K562 (cell line): Measurements from ENCODE around the gene SULT1C4. TPM values are rescaled to one million over a fixed set of nuclear protein-coding genes. Genes with fewer than 3 reads are reported as not detected.
A peak's percentile ranks its signal among the peaks of the same experiment; 100 is the strongest.

Source experiments
- BRD9 ChIP-seq: fragments of 450-650 bp; IDR thresholded peaks from 2 replicates; pipeline ENCODE4 v1.6.1; 2018; ENCODE audit warnings: low read depth; ENCODE audit not compliant: partially characterized antibody
- CBFA2T2 ChIP-seq: fragments of 450-650 bp; conservative IDR thresholded peaks from 2 replicates; pipeline ENCODE4 v1.6.1; 2017; ENCODE audit warnings: mild to moderate bottlenecking
- CBFA2T3 ChIP-seq: fragments of 450-650 bp; IDR thresholded peaks from 2 replicates; pipeline ENCODE4 v1.6.1; 2017
- CEBPB ChIP-seq: fragments of 450-650 bp; IDR thresholded peaks from 2 replicates; pipeline ENCODE4 v1.6.1; 2016; ENCODE audit warnings: missing genetic modification characterization, missing compliant biosample characterization
- HLTF ChIP-seq: fragments of 450-650 bp; IDR thresholded peaks from 2 replicates; pipeline ENCODE4 v1.6.1; 2016
- MAFG ChIP-seq: fragments of 450-650 bp; conservative IDR thresholded peaks from 2 replicates; pipeline ENCODE4 v1.6.1; 2016; ENCODE audit warnings: missing genetic modification characterization, missing compliant biosample characterization
- MEF2A ChIP-seq: IDR thresholded peaks from 2 replicates; pipeline ENCODE4 v1.6.1; 2011; ENCODE audit warnings: low read depth, mild to moderate bottlenecking, low read length, moderate library complexity; ENCODE audit not compliant: control insufficient read depth
- RFX1 ChIP-seq: fragments of 450-650 bp; IDR thresholded peaks from 2 replicates; pipeline ENCODE4 v1.6.1; 2016; ENCODE audit warnings: mild to moderate bottlenecking, moderate library complexity
- SIN3A ChIP-seq, 2 experiments: fragments of 150-350 bp in 1 of 2; IDR thresholded peaks; 2 replicates each; pipeline ENCODE4 v1.6.1; 2011 to 2016; ENCODE audit warnings: borderline replicate concordance in 2 of 2, low read depth in 2 of 2, low read length in 2 of 2, mild to moderate bottlenecking in 2 of 2, moderate library complexity in 2 of 2; ENCODE audit not compliant: control insufficient read depth in 1 of 2
- ZNF316 ChIP-seq: fragments of 450-650 bp; IDR thresholded peaks from 2 replicates; pipeline ENCODE4 v1.6.1; 2016
- ZNF41 ChIP-seq: fragments of 250-450 bp; sonication (Bioruptor Pico); conservative IDR thresholded peaks from 2 replicates; pipeline ENCODE4 v1.4.0; 2020; ENCODE audit warnings: mild to moderate bottlenecking
- polyA plus RNA-seq, 8 experiments: library from polyadenylated mRNA; depleted of rRNA in 4 of 8; stranded (reverse) in 5 of 8; unstranded in 3 of 8; fragments of >200 nt; fragmentation: Nextera tagmentation in 2 of 8; fragmentation: Illumina TruSeq in 1 of 8; extraction: Ambion mirVana in 2 of 8; extraction: Trizol in 1 of 8; gene quantifications; 2 replicates each; pipeline versions ENCODE4 v1.2.1 to v1.2.3, GENCODE V29; 2011 to 2014; ENCODE audit warnings: inconsistent platforms in 1 of 8, missing spikeins in 1 of 8
- total RNA-seq, 7 experiments: library from RNA; depleted of rRNA in 6 of 7; stranded (reverse); fragments of >200 nt in 6 of 7; fragmentation: Illumina TruSeq in 2 of 7; extraction: Trizol in 2 of 7; gene quantifications; 2 replicates each; pipeline versions ENCODE4 v1.2.1 to v1.2.3, GENCODE V29; 2011 to 2021; ENCODE audit warnings: low replicate concordance in 1 of 7
- TF ChIP-seq, protein P1 (sequence below): fragments of 450-650 bp; IDR thresholded peaks from 2 replicates; pipeline ENCODE4 v1.6.1; 2018; ENCODE audit not compliant: partially characterized antibody
- TF ChIP-seq, protein P2 (sequence below): fragments of 450-650 bp; formaldehyde crosslinking; IDR thresholded peaks from 2 replicates; pipeline ENCODE4 v1.4.0; 2020; ENCODE audit warnings: mild to moderate bottlenecking, moderate library complexity
- TF ChIP-seq, protein P3 (sequence below): fragments of 450-650 bp; IDR thresholded peaks from 2 replicates; pipeline ENCODE4 v1.6.1; 2016; ENCODE audit warnings: mild to moderate bottlenecking
- TF ChIP-seq, protein P4 (sequence below): fragments of 250-450 bp; sonication (Bioruptor Pico); IDR thresholded peaks from 2 replicates; pipeline ENCODE4 v1.4.0; 2020

Gene SULT1C4
- total and polyA plus RNA-seq, 9 of the 15 experiments (the other 6 are each of a cell fraction or from before 2014, with no cell fraction given) = 0.04 to 0.14 (median 0.09) TPM; not detected in 5

DNA sequence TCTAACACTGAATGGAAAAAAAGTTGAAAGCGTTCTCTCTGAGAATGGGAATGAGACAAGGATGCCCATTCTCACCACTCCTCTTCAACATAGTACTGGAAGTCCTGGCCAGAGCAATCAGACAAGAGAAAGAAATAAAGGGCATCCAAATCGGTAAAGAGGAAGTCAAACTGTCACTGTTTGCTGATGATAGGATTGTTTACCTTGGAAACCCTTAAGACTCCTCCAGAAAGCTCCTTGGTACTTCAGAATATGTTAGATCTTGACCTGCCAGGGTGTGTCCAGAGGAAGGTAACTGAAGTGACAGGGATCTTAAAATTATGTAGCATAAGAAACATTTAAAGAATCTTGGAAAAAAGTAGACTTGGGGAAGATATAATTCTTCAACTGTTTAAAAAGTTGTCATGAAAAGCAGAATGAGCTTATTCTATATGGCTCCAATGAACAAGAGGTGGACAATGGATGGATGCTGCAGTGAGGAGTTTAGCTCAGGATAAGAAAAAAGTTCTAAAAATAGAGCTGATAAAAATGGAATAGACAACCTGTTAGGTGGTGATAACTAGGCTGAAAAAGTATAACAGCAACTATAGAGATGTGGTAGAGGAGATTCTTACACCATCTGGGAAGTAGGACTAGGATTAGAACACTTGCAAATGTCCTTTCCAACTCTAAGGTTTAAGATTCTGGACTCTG is 16.8 kb upstream of the SULT1C4 start (continued):
- TF ChIP-seq, protein P1, sequence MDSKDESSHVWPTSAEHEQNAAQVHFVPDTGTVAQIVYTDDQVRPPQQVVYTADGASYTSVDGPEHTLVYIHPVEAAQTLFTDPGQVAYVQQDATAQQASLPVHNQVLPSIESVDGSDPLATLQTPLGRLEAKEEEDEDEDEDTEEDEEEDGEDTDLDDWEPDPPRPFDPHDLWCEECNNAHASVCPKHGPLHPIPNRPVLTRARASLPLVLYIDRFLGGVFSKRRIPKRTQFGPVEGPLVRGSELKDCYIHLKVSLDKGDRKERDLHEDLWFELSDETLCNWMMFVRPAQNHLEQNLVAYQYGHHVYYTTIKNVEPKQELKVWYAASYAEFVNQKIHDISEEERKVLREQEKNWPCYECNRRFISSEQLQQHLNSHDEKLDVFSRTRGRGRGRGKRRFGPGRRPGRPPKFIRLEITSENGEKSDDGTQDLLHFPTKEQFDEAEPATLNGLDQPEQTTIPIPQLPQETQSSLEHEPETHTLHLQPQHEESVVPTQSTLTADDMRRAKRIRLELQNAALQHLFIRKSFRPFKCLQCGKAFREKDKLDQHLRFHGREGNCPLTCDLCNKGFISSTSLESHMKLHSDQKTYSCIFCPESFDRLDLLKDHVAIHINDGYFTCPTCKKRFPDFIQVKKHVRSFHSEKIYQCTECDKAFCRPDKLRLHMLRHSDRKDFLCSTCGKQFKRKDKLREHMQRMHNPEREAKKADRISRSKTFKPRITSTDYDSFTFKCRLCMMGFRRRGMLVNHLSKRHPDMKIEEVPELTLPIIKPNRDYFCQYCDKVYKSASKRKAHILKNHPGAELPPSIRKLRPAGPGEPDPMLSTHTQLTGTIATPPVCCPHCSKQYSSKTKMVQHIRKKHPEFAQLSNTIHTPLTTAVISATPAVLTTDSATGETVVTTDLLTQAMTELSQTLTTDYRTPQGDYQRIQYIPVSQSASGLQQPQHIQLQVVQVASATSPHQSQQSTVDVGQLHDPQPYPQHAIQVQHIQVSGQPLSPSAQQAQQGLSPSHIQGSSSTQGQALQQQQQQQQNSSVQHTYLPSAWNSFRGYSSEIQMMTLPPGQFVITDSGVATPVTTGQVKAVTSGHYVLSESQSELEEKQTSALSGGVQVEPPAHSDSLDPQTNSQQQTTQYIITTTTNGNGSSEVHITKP = no peak
- peak; percentile 77 for TF ChIP-seq CBFA2T2
- no peak for TF ChIP-seq MAFG
- peak; percentile 47 for TF ChIP-seq RFX1
- peak; percentile 96 for TF ChIP-seq MEF2A
- TF ChIP-seq HLTF = no peak
- TF ChIP-seq ZNF316 = no peak
- no peak for TF ChIP-seq CEBPB (tag)
- TF ChIP-seq CBFA2T3 = peak; percentile 85
- TF ChIP-seq, protein P2, sequence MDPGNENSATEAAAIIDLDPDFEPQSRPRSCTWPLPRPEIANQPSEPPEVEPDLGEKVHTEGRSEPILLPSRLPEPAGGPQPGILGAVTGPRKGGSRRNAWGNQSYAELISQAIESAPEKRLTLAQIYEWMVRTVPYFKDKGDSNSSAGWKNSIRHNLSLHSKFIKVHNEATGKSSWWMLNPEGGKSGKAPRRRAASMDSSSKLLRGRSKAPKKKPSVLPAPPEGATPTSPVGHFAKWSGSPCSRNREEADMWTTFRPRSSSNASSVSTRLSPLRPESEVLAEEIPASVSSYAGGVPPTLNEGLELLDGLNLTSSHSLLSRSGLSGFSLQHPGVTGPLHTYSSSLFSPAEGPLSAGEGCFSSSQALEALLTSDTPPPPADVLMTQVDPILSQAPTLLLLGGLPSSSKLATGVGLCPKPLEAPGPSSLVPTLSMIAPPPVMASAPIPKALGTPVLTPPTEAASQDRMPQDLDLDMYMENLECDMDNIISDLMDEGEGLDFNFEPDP = no peak
- TF ChIP-seq, protein P3, sequence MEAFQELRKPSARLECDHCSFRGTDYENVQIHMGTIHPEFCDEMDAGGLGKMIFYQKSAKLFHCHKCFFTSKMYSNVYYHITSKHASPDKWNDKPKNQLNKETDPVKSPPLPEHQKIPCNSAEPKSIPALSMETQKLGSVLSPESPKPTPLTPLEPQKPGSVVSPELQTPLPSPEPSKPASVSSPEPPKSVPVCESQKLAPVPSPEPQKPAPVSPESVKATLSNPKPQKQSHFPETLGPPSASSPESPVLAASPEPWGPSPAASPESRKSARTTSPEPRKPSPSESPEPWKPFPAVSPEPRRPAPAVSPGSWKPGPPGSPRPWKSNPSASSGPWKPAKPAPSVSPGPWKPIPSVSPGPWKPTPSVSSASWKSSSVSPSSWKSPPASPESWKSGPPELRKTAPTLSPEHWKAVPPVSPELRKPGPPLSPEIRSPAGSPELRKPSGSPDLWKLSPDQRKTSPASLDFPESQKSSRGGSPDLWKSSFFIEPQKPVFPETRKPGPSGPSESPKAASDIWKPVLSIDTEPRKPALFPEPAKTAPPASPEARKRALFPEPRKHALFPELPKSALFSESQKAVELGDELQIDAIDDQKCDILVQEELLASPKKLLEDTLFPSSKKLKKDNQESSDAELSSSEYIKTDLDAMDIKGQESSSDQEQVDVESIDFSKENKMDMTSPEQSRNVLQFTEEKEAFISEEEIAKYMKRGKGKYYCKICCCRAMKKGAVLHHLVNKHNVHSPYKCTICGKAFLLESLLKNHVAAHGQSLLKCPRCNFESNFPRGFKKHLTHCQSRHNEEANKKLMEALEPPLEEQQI = no peak
- TF ChIP-seq ZNF41 = no peak
- TF ChIP-seq, protein P4, sequence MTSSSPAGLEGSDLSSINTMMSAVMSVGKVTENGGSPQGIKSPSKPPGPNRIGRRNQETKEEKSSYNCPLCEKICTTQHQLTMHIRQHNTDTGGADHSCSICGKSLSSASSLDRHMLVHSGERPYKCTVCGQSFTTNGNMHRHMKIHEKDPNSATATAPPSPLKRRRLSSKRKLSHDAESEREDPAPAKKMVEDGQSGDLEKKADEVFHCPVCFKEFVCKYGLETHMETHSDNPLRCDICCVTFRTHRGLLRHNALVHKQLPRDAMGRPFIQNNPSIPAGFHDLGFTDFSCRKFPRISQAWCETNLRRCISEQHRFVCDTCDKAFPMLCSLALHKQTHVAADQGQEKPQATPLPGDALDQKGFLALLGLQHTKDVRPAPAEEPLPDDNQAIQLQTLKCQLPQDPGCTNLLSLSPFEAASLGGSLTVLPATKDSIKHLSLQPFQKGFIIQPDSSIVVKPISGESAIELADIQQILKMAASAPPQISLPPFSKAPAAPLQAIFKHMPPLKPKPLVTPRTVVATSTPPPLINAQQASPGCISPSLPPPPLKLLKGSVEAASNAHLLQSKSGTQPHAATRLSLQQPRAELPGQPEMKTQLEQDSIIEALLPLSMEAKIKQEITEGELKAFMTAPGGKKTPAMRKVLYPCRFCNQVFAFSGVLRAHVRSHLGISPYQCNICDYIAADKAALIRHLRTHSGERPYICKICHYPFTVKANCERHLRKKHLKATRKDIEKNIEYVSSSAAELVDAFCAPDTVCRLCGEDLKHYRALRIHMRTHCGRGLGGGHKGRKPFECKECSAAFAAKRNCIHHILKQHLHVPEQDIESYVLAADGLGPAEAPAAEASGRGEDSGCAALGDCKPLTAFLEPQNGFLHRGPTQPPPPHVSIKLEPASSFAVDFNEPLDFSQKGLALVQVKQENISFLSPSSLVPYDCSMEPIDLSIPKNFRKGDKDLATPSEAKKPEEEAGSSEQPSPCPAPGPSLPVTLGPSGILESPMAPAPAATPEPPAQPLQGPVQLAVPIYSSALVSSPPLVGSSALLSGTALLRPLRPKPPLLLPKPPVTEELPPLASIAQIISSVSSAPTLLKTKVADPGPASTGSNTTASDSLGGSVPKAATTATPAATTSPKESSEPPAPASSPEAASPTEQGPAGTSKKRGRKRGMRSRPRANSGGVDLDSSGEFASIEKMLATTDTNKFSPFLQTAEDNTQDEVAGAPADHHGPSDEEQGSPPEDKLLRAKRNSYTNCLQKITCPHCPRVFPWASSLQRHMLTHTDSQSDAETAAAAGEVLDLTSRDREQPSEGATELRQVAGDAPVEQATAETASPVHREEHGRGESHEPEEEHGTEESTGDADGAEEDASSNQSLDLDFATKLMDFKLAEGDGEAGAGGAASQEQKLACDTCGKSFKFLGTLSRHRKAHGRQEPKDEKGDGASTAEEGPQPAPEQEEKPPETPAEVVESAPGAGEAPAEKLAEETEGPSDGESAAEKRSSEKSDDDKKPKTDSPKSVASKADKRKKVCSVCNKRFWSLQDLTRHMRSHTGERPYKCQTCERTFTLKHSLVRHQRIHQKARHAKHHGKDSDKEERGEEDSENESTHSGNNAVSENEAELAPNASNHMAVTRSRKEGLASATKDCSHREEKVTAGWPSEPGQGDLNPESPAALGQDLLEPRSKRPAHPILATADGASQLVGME = no peak
- TF ChIP-seq SIN3A (IDR thresholded peaks at IDR 0.05; ENCODE audit: borderline replicate concordance in 2 of 2, control insufficient read depth in 1 of 2, low read depth in 2 of 2, low read length in 2 of 2) = no peak
- TF ChIP-seq BRD9 = no peak
